NCI-H1694 (cell line): ENCODE data around the gene ZPBP2.

ENCODE experiments used
- DNase-seq: peaks from one replicate; lab custom pipeline; 2025; lab: John Stamatoyannopoulos, UW

ZPBP2 gene

DNA sequence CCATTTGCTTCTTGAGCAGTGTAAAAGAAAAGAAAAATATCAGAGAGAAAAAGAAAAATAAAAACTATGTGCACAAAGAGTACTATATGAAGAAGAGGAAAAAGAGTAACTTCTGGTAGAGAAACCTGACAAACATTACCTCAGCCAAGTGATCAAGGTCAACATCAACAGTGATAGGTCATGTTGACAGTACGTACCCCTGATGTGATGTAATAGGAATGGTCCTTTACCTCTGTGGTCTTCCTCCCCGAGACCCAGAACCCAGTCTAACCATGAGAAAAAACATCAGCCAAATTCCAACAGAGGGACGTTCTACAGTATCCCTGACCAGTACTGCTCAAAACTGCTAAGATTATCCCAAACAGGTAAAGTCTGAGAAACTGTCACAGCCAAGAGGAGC is 46.0 kb downstream of the ZPBP2 start:
- DNase-seq = no peak

DNA sequence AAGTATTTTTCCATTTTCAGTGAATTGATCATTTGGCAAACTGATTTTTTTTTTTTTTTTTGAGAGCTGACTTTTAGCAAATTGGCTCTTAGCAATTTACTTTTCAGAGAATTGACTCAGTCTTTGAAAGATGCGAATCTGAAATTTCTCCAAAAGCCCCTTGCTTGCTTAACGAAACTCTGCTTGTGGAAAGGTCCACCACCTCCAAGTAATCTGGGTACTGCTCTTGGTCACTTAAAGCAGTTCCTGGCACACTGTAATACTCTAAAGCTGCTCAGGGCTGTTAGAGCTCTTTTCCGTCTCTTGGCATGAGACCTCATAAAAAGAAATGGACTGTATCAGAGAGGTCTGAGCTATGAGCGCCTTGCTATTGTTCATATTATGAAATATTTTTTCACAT is 47.6 kb downstream of the ZPBP2 start:
- DNase-seq = no peak

DNA sequence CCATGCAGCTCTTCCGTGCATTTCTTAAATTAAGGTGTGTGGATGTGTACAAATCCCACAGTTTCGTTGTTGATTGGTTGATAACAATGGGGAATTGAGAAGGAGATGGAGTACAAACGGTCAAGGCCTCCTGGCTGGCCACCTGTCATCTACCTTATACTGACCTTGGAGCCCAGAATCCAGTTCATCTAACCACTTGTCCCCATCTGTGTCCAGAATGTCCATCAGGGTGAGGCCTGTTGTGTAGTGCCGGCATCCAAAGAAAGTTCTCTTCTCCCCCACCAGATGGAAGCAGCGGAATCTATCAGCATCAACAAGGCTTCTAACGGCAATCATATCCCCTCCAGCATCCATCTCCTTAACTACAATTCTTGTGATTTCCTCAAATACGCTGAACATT is 48.9 kb downstream of the ZPBP2 start:
- no peak for DNase-seq

GRCh38 chr17:39919087-39919683 is 51.2 kb downstream of the ZPBP2 start:
- no peak for DNase-seq

DNA sequence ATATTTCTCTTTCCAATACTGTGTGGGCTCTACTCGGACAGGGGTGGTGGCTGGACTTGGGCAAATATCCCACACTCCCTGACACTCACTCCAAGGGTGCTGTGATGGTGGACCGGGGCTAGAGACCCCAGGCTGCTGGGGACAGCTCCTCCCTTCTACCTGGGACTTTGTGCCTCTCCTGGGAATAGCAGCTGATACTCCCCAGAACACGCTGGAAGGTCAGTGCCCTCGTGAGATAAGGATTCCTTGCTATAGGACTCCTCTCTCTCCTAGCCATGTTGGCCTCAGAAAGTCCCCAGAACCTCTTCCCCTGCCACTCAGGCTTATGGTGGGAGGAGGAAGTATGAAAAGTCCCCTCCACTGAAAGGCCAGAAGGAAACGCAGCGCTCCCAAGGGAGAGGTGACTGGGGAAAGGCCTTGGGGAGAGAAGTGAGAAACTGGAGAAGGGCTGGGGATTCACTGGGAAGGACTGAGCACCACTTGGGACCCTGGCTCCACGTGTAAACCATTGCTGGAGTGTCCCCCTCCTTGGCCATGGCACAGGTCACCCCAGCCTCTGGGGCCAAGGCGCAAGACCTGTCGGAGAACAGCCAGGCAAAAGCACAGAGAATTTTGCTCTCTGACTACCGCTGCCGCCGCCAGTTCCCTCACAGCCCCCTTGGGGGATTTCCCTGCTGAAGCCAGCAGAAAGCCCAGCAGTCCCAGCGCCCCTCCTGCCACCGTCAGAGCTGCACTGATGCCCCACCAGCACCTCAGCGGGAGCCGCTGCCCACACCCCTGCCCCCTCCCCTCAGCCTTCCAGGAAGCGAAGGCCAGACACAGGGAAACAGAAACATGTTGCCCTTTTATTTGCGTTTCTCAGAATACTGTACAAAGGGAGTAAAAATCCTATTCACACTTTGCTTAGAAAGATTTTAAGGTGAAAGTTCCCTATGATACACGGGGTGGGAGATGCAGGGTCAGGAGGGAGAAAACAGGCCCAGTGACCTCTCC is 52.5 kb downstream of the ZPBP2 start:
- no peak for DNase-seq

- DNase-seq = no peak
Measured at GRCh38 chr17:39921323-39921722, 53.3 kb downstream of the ZPBP2 start.

- DNase-seq = no peak
Measured at GRCh38 chr17:39922006-39922405, 54.0 kb downstream of the ZPBP2 start.

- DNase-seq = no peak
Measured at GRCh38 chr17:39923230-39923629, 55.2 kb downstream of the ZPBP2 start.

DNA sequence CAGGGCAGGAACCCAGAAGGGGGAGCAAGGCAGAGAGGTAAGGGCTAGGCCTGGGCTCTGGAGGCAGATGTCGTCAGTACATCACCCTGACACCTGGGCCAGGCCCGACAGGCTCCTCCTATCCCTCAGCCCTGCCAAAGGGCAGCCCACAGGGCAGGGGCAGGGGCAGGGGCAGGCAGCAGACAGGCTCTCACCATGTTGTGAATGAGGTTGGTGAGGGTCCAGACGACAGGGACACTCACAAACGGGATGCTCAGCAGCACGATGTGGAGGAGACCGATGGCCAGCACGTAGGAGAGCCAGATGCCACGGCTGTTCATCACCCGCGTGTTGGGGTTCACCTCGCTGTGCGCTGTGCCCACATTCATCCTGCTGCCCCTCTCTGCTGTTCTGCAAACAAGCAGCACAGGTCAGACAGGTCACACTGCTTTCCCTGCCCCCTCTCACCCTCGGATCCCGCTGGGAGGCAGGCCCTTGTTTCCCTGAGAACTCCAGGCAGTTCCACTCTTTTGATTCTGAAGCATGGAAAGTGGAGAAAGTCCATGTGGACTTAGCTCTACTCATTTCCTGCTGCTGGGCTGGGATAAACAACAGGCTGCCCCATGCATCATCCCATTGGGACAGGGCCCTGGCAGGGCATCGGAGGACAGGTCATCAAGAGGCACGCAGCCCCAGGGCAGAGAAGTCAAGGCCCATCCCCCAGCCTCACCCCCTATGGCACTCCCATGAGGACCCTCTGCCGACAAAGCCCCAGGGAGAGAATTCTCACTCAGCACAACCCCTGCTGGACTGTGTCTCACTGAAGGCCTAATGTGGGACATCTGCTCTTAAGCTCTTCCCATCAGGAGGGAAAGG is 56.1 kb downstream of the ZPBP2 start:
- DNase-seq = no peak

DNA sequence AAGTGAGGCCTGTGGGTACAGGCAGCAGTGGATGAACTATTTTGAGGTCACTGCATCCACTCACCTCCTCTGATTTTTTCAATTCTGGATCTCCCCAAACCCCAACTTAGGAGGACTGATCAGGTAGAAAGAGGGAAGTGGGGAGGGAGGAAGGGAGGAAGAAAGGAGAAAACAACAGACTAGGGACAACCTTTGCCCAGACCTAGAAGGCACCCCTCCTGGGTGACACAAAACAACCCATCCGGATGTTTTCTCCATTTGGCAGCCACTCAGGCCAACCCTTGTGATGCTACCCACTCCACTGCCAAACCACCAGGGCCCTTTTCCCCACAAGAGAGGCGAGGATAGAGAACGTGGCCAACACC is 56.7 kb downstream of the ZPBP2 start:
- no peak for DNase-seq

- DNase-seq = no peak
Measured at GRCh38 chr17:39925282-39926134, 57.5 kb downstream of the ZPBP2 start.

DNA sequence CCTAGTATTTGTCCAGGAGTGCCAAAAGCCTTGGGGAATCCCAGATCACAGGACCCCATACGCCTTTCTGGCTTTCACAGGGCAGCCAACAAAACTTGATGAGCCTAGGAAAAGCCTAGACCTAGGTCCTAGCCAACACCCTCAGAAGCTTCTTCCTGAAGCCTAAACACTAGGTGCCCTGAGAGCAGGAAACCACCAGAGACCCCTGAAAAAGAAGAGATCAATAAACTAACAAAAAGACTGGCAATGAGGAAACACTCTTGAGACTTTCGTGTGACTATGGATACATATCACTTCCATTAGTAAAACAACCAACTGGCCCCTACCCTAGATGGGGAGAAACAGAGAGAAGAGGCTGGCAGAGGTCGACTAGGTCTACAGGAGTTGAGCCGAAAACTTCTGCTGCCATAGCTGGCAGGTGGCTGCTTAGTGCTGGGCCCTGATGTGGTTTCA is 58.2 kb downstream of the ZPBP2 start:
- DNase-seq = no peak

DNA sequence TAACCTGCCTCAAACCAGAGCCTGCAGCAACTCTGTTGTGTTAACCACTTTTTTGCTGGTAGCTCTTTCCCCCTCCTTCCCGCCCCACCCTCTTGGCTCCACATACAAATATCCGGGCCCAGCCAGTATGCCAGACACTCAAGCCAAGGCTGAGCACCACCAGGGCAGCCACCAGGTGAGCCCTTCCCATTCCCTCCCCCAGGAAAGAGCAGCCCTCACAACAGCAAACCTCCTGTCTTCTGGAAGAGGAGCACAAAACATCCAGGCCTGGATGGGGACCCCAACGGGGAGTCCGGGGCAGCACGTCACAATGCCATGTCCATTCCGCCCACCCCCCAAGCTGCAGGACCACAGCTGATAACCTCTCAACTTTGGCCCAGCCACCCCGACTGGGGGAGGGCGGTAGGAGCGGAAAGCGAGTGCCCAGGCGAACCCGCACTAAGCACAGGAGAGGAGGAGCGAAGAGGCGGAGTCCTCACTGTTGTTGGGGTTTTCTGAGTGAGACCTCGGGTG is 58.6 kb downstream of the ZPBP2 start:
- DNase-seq = no peak
